PFSK-1 (cell line): ENCODE data around the gene APBA2.

Experiments
- FOXP2 ChIP-seq: optimal IDR thresholded peaks from 2 replicates; pipeline ENCODE3; 2011; ENCODE audit warnings: borderline replicate concordance, control low read depth, inconsistent platforms; ENCODE audit not compliant: insufficient read depth; ENCODE audit errors: extremely low read length, extremely low read depth
- POLR2AphosphoS5 ChIP-seq: IDR thresholded peaks from 2 replicates; pipeline ENCODE4 v1.6.1; 2012; ENCODE audit warnings: low read depth, mild to moderate bottlenecking, control low read depth, low read length, moderate library complexity
- REST ChIP-seq, 2 experiments: IDR thresholded peaks; 2 replicates each; pipeline versions ENCODE4 v1.6.1 to v1.8.0; 2011 to 2012; ENCODE audit warnings: low read depth in 2 of 2, low read length in 2 of 2, control low read depth in 1 of 2, inconsistent platforms in 1 of 2, mild to moderate bottlenecking in 1 of 2, moderate library complexity in 1 of 2; ENCODE audit not compliant: insufficient read depth in 1 of 2
- SIN3A ChIP-seq: IDR thresholded peaks from 2 replicates; pipeline ENCODE4 v1.6.1; 2012; ENCODE audit warnings: mild to moderate bottlenecking, low read length, moderate library complexity, borderline replicate concordance; ENCODE audit not compliant: insufficient read depth
- TAF1 ChIP-seq: IDR thresholded peaks from 2 replicates; pipeline ENCODE4 v1.6.1; 2012; ENCODE audit warnings: low read length, control low read depth, borderline replicate concordance; ENCODE audit not compliant: insufficient read depth

The APBA2 gene

DNA sequence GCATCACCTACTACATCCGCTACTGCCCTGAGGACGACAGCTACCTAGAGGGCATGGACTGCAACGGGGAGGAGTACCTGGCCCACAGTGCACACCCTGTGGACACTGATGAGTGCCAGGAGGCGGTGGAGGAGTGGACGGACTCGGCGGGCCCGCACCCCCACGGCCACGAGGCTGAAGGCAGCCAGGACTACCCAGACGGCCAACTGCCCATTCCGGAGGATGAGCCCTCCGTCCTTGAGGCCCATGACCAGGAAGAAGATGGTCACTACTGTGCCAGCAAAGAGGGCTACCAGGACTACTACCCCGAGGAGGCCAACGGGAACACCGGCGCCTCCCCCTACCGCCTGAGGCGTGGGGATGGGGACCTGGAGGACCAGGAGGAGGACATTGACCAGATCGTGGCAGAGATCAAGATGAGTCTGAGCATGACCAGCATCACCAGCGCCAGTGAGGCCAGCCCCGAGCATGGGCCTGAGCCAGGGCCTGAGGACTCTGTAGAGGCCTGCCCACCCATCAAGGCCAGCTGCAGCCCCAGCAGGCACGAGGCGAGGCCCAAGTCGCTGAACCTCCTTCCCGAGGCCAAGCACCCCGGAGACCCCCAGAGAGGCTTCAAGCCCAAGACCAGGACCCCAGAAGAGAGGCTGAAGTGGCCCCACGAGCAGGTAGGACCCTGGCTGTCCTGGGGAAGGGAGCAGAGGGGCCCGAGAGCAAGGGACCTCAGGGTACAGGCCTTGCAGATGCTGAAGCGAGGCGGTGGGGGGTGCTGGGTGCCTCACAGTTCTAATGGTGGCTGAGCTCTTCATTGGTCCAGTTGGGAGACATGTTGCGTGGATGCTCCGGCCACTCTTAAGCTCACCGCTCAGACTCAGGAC lies 168.6 kb downstream of the APBA2 start:
- TF ChIP-seq POLR2AphosphoS5: no peak
- no peak for TF ChIP-seq FOXP2
- TF ChIP-seq SIN3A: no peak
- TF ChIP-seq REST (IDR thresholded peaks at IDR 0.05; ENCODE audit: insufficient read depth in 1 of 2, low read depth in 2 of 2, low read length in 2 of 2): no peak
- no peak for TF ChIP-seq TAF1

DNA sequence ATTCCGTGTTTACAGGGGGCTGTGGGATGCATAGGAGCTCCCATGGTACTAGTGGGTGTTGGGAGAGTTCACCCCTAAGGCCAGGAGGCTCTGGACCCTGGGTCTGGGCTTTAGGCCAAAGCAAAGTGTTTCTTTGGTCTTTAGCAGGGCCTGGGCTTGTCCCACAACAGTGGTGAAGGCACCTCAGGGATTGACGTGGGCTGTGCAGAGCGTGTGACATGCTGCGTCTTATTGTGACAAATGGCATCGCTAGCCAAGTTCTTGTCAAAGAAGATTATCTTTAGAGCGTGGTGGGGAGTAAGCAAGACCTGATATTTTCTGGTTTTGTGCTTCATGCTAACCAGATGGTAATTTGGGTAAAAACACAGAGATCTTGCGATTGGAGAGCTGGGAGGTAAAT lies 170.1 kb downstream of the APBA2 start:
- TF ChIP-seq TAF1: no peak
- TF ChIP-seq POLR2AphosphoS5: no peak
- TF ChIP-seq FOXP2: no peak

- TF ChIP-seq REST (IDR thresholded peaks at IDR 0.05; ENCODE audit: insufficient read depth in 1 of 2, low read depth in 2 of 2, low read length in 2 of 2): no peak
- no peak for TF ChIP-seq POLR2AphosphoS5
- TF ChIP-seq SIN3A: no peak
- TF ChIP-seq FOXP2: no peak
- no peak for TF ChIP-seq TAF1
Observed at GRCh38 chr15:29056839-29057450, 171.2 kb downstream of the APBA2 start.

DNA sequence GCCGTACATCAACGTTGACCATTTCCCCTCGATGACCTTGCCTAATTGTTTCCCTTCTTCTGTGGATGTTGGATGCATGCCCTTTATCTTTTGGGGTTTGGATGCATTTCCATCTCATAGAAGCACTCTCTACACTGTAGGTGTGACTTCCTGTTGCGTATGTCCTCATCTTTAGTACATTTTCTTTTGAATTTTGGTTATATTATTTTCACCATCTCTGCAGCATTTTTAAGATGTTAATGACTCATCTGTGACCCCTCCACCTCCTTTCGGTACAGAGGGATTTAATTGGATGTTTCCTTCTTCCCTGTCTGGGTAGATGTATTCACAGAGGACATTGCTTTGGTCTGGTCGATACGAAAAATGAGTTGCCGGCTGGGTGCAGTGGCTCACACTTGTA lies 172.1 kb downstream of the APBA2 start:
- no peak for TF ChIP-seq TAF1
- TF ChIP-seq FOXP2: no peak
- TF ChIP-seq SIN3A: no peak
- no peak for TF ChIP-seq POLR2AphosphoS5
- no peak for TF ChIP-seq REST (IDR thresholded peaks at IDR 0.05; ENCODE audit: insufficient read depth in 1 of 2, low read depth in 2 of 2, low read length in 2 of 2)

DNA sequence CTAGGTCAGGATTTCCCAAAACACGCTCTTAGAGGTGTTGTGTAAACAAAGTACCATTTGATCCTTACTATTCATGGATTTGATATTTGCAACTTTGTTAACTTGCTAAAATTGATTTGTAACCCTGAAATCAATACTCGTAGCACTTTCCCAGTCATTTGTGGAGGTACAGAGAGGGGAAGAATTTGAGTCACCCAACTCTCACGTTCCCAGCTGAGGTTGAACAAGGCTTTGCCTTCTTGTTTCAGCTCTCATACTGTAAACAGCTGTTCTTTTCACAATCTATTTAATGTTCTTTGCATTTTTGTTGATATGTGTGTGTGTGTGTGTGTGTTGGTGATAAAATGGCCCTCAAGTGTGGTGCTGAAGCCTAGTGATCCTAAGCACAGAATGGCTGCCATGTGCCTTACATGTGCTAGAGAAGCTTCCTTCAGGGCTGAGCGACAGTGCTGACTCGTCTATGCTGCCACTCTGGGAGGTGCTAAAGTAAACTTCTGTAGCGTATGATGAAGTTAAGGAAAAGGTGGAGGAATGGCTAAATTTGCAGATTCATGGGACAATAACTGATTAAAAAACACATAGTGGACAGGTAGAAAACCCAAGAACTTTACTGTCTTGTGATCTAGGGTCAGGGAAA lies 173.2 kb downstream of the APBA2 start:
- no peak for TF ChIP-seq SIN3A
- no peak for TF ChIP-seq REST (IDR thresholded peaks at IDR 0.05; ENCODE audit: insufficient read depth in 1 of 2, low read depth in 2 of 2, low read length in 2 of 2)
- no peak for TF ChIP-seq TAF1
- TF ChIP-seq POLR2AphosphoS5: no peak
- TF ChIP-seq FOXP2: no peak
